SK-N-SH treated with all-trans-retinoic acid at 6 μM for 48 hours (cell line): Measurements from ENCODE around the gene LUZP1.

Source experiments
- ISL1 ChIP-seq: fragments of 250-450 bp; sonication (Bioruptor Pico); IDR thresholded peaks from 2 replicates; pipeline ENCODE4 v2.1.2; 2022; ENCODE audit warnings: mild to moderate bottlenecking, moderate library complexity
- POU6F1 ChIP-seq: fragments of 250-450 bp; sonication (Bioruptor Pico); IDR thresholded peaks from 2 replicates; pipeline ENCODE4 v1.8.0; 2021; ENCODE audit warnings: low read depth, mild to moderate bottlenecking, moderate library complexity, borderline replicate concordance
- RARB ChIP-seq: fragments of 250-450 bp; sonication (Bioruptor Pico); IDR thresholded peaks from 2 replicates; pipeline ENCODE4 v1.8.0; 2021; ENCODE audit warnings: mild to moderate bottlenecking, moderate library complexity
- ZC3H10 ChIP-seq: fragments of 250-450 bp; sonication (Bioruptor Pico); IDR thresholded peaks from 2 replicates; pipeline ENCODE4 v1.5.1; 2021; ENCODE audit warnings: mild to moderate bottlenecking, moderate library complexity
- ZFP3 ChIP-seq: fragments of 250-450 bp; sonication (Bioruptor Pico); IDR thresholded peaks from 2 replicates; pipeline ENCODE4 v1.5.0; 2020; ENCODE audit warnings: mild to moderate bottlenecking, moderate library complexity
- TF ChIP-seq, protein P1 (sequence below): fragments of 250-450 bp; sonication (Bioruptor Pico); IDR thresholded peaks from 2 replicates; pipeline ENCODE4 v1.5.1; 2021; ENCODE audit warnings: mild to moderate bottlenecking, moderate library complexity
- TF ChIP-seq, protein P2 (sequence below): fragments of 250-450 bp; sonication (Bioruptor Pico); IDR thresholded peaks from 2 replicates; pipeline ENCODE4 v1.5.1; 2020; ENCODE audit warnings: low read depth, mild to moderate bottlenecking, moderate library complexity

DNA sequence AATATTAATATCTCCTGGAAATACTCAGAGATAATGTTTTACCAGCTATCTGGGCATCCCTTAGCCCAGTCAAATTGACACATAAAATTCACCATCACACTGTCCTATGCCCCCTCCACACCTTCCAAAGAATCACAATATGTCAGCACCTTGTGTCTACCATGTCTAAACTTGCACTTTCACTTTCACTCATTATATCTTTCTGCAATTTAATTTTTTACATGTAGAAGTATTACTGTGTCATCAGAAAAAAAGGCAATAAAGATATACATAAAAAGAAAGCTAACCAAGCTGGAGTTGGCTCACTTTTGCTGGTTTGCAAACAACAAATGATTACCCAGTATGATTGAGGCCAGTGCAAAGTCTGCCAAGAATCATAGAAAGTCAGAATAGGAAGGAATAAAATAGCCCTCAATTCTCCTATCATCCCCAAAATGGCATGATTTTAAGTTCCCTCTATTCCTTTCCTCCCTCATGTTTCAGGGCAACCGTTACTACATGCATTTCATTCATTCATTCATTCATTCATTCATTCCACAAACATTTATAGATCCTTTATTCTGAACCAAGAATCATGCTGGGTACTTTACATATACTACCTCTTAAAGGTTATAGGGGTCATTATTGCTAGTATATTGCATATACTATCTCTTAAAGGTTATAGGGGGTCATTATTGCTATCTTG lies 5.9 kb upstream of the LUZP1 start:
- TF ChIP-seq ZC3H10 (CRISPR knock-in tag) (no peak), RARB (no peak), POU6F1 (CRISPR knock-in tag) (no peak), ISL1 (no peak), ZFP3 (CRISPR knock-in tag) (no peak)
- TF ChIP-seq, protein P1, sequence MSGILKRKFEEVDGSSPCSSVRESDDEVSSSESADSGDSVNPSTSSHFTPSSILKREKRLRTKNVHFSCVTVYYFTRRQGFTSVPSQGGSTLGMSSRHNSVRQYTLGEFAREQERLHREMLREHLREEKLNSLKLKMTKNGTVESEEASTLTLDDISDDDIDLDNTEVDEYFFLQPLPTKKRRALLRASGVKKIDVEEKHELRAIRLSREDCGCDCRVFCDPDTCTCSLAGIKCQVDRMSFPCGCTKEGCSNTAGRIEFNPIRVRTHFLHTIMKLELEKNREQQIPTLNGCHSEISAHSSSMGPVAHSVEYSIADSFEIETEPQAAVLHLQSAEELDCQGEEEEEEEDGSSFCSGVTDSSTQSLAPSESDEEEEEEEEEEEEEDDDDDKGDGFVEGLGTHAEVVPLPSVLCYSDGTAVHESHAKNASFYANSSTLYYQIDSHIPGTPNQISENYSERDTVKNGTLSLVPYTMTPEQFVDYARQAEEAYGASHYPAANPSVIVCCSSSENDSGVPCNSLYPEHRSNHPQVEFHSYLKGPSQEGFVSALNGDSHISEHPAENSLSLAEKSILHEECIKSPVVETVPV (CRISPR knock-in tag) = no peak
- TF ChIP-seq, protein P2, sequence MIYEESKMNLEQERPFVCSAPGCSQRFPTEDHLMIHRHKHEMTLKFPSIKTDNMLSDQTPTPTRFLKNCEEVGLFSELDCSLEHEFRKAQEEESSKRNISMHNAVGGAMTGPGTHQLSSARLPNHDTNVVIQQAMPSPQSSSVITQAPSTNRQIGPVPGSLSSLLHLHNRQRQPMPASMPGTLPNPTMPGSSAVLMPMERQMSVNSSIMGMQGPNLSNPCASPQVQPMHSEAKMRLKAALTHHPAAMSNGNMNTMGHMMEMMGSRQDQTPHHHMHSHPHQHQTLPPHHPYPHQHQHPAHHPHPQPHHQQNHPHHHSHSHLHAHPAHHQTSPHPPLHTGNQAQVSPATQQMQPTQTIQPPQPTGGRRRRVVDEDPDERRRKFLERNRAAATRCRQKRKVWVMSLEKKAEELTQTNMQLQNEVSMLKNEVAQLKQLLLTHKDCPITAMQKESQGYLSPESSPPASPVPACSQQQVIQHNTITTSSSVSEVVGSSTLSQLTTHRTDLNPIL (CRISPR knock-in tag) = no peak
